ENCODE results near the gene DCP1B. TPM values are rescaled to one million over a fixed set of nuclear protein-coding genes. Genes with fewer than 3 reads are reported as not detected.

DCP1B gene
- total RNA-seq, 2 donors from 2014 or later = 9.6 to 10.8 TPM

- no peaks in the 10 kb centered on the region for H3K36me3 ChIP-seq
- no peak overlapping the region for H3K9ac ChIP-seq (ENCODE audit: low read depth in 2 of 2, low read length in 2 of 2)
- H3K4me1 ChIP-seq = no peaks in the 10 kb centered on the region
- H3K9me3 ChIP-seq = no peaks in the 10 kb centered on the region
- intact Hi-C loops (cut with DNase I) = no loop called here
- TF ChIP-seq CTCF (IDR thresholded peaks at IDR 0.05) = no peak
- no peak for DNase-seq
- no peak overlapping the region for H3K4me3 ChIP-seq
- H3K27me3 ChIP-seq = no peaks in the 10 kb centered on the region
- H3K27ac ChIP-seq = no peak overlapping the region
Observed at GRCh38 chr12:2011643-2012607, 7.7 kb upstream of the DCP1B start.

GRCh38 chr12:2009623-2010022 lies 5.4 kb upstream of the DCP1B start:
- Histone ChIP-seq H3K27ac (no peak overlapping the region), H3K27me3 (no peaks in the 10 kb centered on the region), H3K9me3 (no peaks in the 10 kb centered on the region), H3K36me3 (no peaks in the 10 kb centered on the region), H3K4me3 (no peak overlapping the region), H3K4me1 (no peaks in the 10 kb centered on the region), H3K9ac (ENCODE audit: low read depth in 2 of 2, low read length in 2 of 2) (no peak overlapping the region)
- no peak for TF ChIP-seq CTCF (IDR thresholded peaks at IDR 0.05)
- intact Hi-C loops (cut with DNase I) = no loop called here
- DNase-seq = no peak

GRCh38 chr12:2008677-2009076 lies 4.4 kb upstream of the DCP1B start:
- Histone ChIP-seq H3K27ac (no peak overlapping the region), H3K4me3 (no peak overlapping the region), H3K9ac (ENCODE audit: low read depth in 2 of 2, low read length in 2 of 2) (no peak overlapping the region)

GRCh38 chr12:2003676-2004112 lies 563 bp downstream of the DCP1B start:
- intact Hi-C loops (cut with DNase I) = no loop called here
- H3K9me3 ChIP-seq = no peaks in the 10 kb centered on the region
- DNase-seq = no peak
- peak overlapping the region; percentile 96 for H3K4me3 ChIP-seq
- H3K27ac ChIP-seq = peak overlapping the region; percentile 91
- no peaks in the 10 kb centered on the region for H3K27me3 ChIP-seq
- TF ChIP-seq CTCF (IDR thresholded peaks at IDR 0.05) = no peak
- peak overlapping the region; percentile 94 to 97 for H3K9ac ChIP-seq (ENCODE audit: low read depth in 2 of 2, low read length in 2 of 2)
- H3K4me1 ChIP-seq = peaks cover 9% of the 10 kb centered on the region
- H3K36me3 ChIP-seq = no peaks in the 10 kb centered on the region

More at GRCh38 chr12:2008677-2009076, 4.4 kb upstream of the DCP1B start:
- H3K4me1 ChIP-seq = no peaks in the 10 kb centered on the region
- no peak for DNase-seq
- intact Hi-C loops (cut with DNase I) = no loop called here
- no peak for TF ChIP-seq CTCF (IDR thresholded peaks at IDR 0.05)
- H3K36me3 ChIP-seq = no peaks in the 10 kb centered on the region
- H3K27me3 ChIP-seq = no peaks in the 10 kb centered on the region
- H3K9me3 ChIP-seq = no peaks in the 10 kb centered on the region

- H3K36me3 ChIP-seq = no peaks in the 10 kb centered on the region
- TF ChIP-seq CTCF (IDR thresholded peaks at IDR 0.05) = no peak
- H3K27me3 ChIP-seq = no peaks in the 10 kb centered on the region
- DNase-seq = no peak
- no peak overlapping the region for H3K4me3 ChIP-seq
- intact Hi-C loops (cut with DNase I) = no loop called here
- no peak overlapping the region for H3K27ac ChIP-seq
- no peak overlapping the region for H3K9ac ChIP-seq (ENCODE audit: low read depth in 2 of 2, low read length in 2 of 2)
- H3K9me3 ChIP-seq = no peaks in the 10 kb centered on the region
- peaks cover 2% of the 10 kb centered on the region for H3K4me1 ChIP-seq
Observed at GRCh38 chr12:1995205-1995896, 8.9 kb downstream of the DCP1B start.
